GM11168 (cell line): ENCODE measurements around the gene TGFBR2.

ENCODE experiments used
- in situ Hi-C: fragments of 300-500 bp; cut with MboI; formaldehyde crosslinking; loops from one replicate; pipeline ENCODE4 v1.12.0; 2022; ENCODE audit warnings: low sequenced_read_pairs; ENCODE audit not compliant: unreplicated experiment

Gene TGFBR2

DNA sequence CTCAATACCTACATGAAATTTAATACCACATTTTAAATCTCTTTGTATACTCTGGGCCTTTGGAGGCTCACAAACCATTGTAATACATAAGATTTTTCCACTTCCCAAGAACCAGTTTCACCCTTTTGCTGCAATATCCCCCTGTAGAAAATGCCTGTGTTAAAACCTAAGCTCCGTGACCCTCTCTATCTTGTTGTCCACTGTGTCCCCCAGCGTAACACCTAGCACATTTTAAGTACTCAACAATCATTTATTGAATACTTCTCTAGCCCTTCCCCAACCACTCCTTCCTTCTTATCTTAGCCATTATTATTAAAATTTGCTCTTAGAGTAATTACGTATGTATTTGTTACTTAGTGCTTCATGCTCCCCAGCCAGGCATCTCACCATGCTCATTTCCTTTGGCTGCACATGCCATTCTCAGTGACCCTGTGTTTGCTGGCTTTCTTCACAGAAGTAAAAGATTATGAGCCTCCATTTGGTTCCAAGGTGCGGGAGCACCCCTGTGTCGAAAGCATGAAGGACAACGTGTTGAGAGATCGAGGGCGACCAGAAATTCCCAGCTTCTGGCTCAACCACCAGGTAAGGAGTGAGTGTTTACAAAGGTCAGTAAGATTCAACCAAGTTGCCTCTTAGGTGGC lies 81.6 kb downstream of the TGFBR2 start:
- in situ Hi-C loops = no loop called here

DNA sequence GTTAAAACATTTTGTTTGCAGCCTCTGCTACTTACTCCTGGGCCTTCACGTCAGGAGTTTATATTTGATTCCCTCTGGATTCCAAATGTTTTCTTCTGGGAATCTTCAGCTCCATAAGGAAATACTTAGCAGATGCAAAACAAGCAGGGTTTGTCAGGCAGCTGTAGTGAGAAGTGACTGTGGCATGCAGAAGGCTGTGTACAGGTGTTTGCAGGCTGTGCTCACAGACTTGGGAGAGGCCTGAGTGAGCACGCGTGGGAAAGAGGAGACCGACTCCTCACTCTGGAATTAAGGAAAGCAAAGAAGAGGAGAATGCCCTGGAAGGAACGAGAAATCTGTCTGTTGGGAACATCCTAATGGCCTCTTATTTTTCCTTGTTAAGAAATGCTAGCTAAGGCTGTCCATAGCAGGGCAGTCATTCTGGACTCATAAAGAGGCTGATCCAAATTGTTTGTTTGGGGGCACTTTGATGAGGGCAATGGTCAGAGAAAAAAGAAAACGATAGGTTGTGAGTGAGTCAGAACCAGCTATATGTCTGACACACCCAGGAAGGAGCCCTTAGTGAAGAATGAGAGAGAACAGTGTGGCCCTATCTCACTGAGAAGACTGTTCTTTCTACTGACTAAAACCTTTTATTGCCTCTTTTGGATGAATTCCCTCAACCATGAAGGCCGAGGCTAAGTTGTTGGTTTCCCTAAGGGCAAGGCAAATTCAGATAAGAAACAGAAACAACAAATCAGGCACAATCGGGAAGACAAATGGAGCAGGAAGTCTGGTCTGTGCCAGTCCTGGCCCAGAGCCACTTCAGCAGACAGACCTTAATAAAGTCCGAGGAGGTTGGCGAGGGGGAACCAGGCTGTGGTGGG lies 82.6 kb downstream of the TGFBR2 start:
- in situ Hi-C loops = no loop called here

DNA sequence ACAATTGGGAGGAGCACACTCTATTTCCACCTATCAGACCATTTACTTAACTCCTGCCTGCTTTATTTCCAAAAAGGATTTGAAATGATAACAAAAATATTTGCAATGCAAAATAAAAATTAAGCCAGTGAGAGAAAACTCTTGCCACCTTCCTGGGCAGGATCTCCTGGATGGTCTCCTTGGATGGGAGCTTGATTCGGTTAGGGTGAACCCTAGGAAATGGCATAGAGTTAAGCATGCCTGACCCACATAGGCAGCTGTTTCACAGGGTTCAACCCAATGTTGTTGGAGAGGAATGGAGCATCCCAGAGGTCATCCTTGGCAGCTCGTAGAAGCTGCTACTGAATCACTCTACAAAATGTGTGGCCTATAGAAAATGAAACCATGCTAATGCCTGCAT lies 83.8 kb downstream of the TGFBR2 start:
- in situ Hi-C loops = loop anchor here (10.0 kb wide), 1 partner anchor 485 kb away; no protein-coding TSS in a partner anchor

DNA sequence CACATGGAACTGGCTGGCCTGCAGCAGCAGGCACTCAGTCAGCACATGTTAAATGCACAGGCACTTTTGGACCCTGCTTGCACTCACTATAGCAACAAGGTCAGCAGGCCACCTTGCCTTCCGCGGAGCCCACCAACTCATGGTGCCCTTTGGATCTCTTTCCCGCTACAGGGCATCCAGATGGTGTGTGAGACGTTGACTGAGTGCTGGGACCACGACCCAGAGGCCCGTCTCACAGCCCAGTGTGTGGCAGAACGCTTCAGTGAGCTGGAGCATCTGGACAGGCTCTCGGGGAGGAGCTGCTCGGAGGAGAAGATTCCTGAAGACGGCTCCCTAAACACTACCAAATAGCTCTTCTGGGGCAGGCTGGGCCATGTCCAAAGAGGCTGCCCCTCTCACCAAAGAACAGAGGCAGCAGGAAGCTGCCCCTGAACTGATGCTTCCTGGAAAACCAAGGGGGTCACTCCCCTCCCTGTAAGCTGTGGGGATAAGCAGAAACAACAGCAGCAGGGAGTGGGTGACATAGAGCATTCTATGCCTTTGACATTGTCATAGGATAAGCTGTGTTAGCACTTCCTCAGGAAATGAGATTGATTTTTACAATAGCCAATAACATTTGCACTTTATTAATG lies 85.0 kb downstream of the TGFBR2 start:
- in situ Hi-C loops = loop anchor here (10.0 kb wide), 1 partner anchor 487 kb away; no protein-coding TSS in a partner anchor

DNA sequence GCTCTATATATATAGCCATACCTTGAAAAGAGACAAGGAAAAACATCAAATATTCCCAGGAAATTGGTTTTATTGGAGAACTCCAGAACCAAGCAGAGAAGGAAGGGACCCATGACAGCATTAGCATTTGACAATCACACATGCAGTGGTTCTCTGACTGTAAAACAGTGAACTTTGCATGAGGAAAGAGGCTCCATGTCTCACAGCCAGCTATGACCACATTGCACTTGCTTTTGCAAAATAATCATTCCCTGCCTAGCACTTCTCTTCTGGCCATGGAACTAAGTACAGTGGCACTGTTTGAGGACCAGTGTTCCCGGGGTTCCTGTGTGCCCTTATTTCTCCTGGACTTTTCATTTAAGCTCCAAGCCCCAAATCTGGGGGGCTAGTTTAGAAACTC lies 85.5 kb downstream of the TGFBR2 start:
- in situ Hi-C loops = loop anchor here (10.0 kb wide), 1 partner anchor 487 kb away; no protein-coding TSS in a partner anchor

DNA sequence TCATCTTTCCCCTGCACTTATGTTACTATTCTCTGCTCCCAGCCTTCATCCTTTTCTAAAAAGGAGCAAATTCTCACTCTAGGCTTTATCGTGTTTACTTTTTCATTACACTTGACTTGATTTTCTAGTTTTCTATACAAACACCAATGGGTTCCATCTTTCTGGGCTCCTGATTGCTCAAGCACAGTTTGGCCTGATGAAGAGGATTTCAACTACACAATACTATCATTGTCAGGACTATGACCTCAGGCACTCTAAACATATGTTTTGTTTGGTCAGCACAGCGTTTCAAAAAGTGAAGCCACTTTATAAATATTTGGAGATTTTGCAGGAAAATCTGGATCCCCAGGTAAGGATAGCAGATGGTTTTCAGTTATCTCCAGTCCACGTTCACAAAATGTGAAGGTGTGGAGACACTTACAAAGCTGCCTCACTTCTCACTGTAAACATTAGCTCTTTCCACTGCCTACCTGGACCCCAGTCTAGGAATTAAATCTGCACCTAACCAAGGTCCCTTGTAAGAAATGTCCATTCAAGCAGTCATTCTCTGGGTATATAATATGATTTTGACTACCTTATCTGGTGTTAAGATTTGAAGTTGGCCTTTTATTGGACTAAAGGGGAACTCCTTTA lies 86.2 kb downstream of the TGFBR2 start:
- in situ Hi-C loops = loop anchor here (10.0 kb wide), 1 partner anchor 488 kb away; no protein-coding TSS in a partner anchor

DNA sequence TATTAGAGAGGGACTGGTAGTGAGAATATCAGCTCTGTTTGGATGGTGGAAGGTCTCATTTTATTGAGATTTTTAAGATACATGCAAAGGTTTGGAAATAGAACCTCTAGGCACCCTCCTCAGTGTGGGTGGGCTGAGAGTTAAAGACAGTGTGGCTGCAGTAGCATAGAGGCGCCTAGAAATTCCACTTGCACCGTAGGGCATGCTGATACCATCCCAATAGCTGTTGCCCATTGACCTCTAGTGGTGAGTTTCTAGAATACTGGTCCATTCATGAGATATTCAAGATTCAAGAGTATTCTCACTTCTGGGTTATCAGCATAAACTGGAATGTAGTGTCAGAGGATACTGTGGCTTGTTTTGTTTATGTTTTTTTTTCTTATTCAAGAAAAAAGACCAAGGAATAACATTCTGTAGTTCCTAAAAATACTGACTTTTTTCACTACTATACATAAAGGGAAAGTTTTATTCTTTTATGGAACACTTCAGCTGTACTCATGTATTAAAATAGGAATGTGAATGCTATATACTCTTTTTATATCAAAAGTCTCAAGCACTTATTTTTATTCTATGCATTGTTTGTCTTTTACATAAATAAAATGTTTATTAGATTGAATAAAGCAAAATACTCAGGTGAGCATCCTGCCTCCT lies 87.2 kb downstream of the TGFBR2 start:
- in situ Hi-C loops = loop anchor here (10.0 kb wide), 1 partner anchor 489 kb away; no protein-coding TSS in a partner anchor

DNA sequence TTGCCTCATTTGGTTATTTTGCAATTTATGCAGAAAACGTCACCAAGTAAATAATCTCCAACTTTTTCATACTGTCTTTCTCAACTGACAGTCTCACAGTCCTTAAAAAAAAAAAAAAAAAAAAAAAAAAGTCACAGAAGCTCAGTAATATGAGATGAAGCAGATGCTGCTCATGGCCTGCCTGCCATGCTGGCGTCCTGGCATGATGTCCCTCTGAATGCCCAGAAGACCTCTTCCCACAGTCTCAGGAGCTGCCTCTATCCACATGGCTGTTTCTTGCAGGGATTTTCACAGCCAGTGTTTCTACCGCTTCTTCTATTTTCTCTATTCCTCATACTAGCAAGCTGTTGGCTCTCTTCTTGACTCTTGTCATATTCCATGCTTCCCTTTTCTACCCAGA lies 87.7 kb downstream of the TGFBR2 start:
- in situ Hi-C loops = loop anchor here (10.0 kb wide), 1 partner anchor 489 kb away; no protein-coding TSS in a partner anchor

DNA sequence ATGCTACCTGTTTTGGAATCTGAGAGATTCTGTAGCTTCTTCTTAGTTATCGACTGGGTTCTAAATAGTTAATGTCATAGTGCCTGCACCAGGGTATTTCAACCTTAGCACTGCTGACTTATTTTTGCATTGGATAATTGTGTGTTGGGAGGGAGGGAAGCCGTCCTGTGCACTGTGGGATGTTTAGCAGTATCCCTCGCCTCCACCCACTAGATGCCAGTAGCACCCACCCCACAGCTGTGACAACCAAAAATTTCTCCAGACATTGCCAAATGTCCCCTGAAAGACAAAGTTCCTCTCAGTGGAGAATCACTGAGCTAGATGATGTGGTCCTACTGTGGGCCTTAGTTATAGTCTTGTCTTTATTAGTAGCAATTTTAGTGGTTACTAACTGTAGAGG lies 88.3 kb downstream of the TGFBR2 start:
- in situ Hi-C loops = loop anchor here (10.0 kb wide), 1 partner anchor 490 kb away; no protein-coding TSS in a partner anchor

DNA sequence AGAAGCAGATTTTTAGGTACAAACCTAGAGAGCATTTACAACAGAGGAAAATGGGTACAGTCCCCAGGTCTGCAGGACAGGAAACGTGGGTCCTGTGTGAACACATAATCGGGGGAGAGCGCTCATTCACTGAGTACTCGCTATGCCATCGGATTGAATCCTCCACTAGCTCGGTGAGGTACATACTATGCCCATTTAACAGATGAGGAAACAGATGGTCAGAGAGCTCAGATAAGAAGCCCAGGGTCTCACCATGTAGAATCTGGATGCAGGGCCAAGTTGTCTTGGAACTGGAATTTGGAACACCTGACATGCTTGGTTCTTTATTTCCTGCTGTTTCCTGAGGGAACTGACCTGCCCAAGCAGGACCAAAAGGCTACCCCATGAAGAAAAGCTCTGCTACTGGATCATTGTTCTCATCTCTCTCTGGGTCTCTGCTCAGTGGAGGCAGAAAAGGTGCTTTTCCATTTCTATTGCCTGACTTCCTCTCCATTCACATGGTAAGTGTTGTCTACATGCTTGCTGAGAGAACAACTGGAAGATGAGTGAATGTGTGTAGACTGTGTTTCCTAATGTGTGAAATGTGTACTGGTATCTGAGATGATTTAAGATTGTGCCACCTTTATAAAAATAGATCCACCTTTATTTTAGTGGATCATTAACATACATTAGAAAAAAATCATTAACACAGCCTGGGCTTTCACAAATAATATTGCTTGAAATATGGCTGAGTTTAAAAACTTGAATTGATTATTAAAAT lies 89.1 kb downstream of the TGFBR2 start:
- in situ Hi-C loops = loop anchor here (10.0 kb wide), 1 partner anchor 491 kb away; no protein-coding TSS in a partner anchor

DNA sequence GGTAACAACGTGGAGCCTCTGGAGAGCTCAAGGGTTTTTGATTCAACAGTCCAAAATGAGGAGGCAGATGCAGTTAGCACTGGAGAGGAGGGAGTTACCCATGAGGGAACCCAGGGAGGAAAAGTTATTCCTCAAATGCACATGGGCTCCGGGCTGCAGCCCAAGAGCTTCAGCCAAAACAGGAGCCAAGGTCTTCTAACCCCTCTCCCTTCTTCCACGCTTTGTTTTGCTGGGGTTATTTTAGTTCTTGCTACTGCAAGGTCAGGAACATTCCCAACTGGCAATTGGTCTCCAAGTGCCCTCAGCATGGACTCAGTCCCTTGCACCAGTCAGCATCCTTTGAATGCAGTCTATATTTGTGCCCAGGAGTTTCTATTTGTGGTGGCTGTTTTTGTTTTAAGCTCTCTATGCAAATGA lies 90.0 kb downstream of the TGFBR2 start:
- in situ Hi-C loops = loop anchor here (10.0 kb wide), 1 partner anchor 492 kb away; no protein-coding TSS in a partner anchor

DNA sequence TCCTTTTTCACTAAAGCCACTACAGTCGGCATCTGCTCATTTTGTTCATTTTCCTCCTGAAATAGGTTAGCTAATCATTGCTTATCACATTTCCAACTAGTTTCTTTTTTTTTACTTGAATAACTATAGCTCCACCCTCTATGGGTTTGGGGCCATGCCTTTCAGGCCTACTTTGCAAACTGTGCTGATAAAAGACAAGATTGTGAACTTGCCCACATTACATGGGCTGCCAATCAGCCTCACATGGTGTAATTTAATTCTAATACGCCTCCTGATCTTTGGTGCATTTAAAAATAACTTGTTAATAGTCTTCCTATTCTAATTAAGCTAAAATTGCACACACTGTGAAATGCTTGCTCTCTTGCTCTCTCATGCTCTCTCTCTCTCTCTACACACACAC lies 90.5 kb downstream of the TGFBR2 start:
- in situ Hi-C loops = loop anchor here (10.0 kb wide), 1 partner anchor 492 kb away; no protein-coding TSS in a partner anchor

DNA sequence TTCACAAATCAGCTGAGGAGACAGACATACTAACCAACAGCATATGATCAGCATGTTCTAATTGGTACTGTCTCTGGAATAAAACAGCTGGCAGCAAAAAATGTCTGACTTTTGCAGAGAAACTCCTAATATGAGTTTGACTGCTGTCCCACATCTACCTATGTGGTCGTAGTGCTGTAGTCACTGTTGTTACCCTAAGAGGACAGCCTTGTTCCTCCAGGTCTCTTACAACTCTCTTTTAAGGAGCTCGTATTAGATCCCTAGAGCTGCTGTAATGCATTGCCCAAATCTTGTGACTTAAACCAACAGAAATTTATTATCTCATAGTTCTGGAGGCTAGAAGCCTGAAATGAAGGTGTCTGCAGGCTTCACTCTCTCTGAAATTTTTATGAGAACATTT lies 92.1 kb downstream of the TGFBR2 start:
- in situ Hi-C loops = loop anchor here (10.0 kb wide), 1 partner anchor 494 kb away; no protein-coding TSS in a partner anchor

DNA sequence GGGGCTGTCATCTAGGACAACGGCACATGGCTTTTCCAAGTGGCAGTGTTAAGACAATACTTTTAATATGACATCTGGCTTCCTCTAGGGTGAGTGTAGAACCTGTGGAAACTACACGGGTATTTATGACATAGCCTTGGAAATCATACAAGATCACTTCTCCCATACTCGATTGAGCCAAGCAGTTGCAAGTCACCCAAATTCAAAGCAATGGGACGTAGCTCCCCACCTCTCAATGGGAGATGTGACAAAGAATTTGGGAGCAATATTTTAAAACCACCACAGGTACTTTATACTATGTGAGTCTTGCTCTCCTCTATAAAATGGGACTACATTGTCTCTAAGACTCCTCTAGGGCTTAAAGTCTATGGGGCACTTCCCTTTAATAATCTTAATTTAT lies 93.5 kb downstream of the TGFBR2 start:
- in situ Hi-C loops = loop anchor here (10.0 kb wide), 1 partner anchor 495 kb away; no protein-coding TSS in a partner anchor

DNA sequence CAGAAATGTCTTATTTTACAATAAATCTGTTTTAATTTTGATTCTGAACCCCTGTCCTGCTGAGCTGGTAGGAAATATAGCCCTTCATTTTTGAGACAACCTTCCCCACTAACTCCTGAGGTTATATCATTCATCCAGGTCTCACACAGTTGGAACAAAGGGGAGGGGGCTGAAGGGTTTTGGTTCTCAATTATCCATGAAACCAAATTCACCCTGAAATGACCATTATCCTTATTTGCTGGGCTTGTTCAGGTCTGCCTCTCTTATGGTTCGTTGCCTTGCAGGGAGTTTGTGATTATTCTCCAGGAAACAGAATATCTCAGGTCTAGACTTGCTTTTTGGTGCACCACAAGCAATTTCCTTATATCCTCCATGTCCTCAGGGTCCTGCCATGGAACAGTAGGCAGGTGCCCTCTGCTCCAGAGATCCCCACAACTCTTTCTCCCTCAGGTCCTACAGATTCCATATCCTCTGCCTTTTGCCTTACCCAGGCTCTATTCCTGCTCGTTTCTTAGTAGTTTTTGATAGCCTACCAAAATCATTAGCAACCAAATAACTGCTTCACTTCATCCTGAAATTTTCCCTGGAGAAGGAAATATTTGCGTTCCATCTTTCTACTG lies 94.4 kb downstream of the TGFBR2 start:
- in situ Hi-C loops = no loop called here

DNA sequence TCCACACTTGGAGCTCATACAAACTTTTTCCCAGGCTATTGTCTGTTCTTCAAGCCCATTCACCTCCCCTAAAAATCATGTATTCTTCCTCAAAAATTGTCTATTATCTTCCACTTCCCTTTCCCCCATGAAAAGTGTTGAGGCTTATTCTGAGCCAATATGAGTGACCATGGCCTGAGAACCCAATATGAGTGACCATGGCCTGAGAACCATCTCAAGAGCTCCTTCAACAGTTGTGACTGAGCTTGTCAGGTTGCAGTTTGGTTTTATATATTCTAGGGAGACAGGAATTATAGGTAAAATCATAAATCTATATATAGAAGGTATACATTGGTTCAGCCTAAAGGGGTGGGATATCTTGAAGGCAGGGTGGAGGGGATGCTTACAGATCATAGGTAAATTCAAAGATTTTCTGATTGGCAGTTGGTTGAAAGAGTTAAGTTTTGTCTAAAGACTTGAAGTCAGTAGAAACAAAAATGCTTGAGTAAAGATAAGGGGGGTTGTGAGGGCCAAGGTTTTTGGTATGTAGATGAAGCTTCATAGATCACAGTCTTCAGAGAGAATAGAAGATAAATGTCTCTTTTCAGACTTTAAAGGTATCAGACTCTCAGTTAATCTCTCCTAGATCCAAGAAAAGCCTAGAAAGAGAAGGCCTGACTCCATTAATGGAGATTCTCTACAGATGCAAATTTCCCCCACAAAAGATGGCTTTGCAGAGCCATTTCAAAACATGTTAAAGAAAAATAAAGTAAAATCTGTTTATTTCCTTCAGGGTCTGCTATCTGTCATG lies 95.8 kb downstream of the TGFBR2 start:
- in situ Hi-C loops = no loop called here

DNA sequence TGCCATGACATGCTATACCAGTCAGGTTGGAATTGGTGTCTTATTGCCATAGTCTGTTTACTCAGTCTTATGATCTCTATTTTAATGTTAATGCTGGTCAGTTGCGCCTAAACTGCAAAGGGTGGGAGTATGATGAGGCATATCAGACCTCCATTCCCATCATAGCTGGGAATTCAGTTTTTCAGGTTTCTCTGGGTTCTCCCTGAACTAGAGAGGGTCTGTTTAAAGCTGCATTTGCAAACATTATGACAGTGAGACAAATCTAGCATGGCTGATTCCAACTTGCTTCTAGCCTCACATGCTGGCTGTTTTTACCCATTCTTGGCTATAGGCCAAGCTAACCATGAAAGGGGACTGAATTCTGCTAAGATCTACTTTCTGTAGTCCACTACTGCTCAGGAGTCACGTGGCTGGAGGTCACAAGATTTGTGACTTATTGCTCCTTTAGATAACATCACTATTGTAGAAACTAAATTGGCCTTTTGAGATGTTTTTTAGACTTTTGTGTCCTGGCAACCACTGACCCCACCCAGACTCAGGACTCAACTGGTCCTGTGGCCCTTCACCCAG lies 96.5 kb downstream of the TGFBR2 start:
- in situ Hi-C loops = no loop called here
